ENCODE results near the gene METTL8.

DNA sequence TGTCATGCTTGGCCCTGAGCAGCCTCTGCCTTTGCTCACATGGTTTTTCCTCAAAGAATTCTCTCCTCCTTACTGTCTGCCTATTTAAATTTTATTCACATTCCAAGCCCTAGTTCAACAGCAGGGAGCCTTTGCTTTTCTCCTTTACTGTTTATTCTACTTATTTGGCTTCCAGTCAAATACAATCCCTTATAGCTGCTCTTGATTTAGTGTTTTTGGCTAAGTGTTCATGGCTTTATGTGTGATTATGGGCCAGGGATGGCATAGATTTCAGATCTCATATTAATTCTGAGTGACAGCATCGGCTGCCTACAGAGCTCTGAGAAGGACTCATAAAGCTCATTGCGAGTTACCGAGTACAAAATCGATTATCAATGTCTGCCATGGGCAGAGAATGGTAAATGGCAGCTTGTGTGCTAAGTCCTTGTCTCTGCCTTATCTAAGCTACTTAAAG, 106.7 kb downstream of the METTL8 start:
- TF ChIP-seq, protein P1, sequence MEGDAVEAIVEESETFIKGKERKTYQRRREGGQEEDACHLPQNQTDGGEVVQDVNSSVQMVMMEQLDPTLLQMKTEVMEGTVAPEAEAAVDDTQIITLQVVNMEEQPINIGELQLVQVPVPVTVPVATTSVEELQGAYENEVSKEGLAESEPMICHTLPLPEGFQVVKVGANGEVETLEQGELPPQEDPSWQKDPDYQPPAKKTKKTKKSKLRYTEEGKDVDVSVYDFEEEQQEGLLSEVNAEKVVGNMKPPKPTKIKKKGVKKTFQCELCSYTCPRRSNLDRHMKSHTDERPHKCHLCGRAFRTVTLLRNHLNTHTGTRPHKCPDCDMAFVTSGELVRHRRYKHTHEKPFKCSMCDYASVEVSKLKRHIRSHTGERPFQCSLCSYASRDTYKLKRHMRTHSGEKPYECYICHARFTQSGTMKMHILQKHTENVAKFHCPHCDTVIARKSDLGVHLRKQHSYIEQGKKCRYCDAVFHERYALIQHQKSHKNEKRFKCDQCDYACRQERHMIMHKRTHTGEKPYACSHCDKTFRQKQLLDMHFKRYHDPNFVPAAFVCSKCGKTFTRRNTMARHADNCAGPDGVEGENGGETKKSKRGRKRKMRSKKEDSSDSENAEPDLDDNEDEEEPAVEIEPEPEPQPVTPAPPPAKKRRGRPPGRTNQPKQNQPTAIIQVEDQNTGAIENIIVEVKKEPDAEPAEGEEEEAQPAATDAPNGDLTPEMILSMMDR (IDR thresholded peaks at IDR 0.05; ENCODE audit: insufficient read depth, low read length, poor library complexity, severe bottlenecking) = no peak
- TF ChIP-seq EZH2phosphoT487 (conservative IDR thresholded peaks at IDR 0.05; ENCODE audit: low read length) = no peak
